HK-2 (cell line): ENCODE results near the gene KCNH6.

Source experiments
- DNase-seq: peaks from one replicate; pipeline ENCODE4 v3.0.0-alpha.2; 2018; ENCODE audit not compliant: unreplicated experiment

Gene KCNH6

DNA sequence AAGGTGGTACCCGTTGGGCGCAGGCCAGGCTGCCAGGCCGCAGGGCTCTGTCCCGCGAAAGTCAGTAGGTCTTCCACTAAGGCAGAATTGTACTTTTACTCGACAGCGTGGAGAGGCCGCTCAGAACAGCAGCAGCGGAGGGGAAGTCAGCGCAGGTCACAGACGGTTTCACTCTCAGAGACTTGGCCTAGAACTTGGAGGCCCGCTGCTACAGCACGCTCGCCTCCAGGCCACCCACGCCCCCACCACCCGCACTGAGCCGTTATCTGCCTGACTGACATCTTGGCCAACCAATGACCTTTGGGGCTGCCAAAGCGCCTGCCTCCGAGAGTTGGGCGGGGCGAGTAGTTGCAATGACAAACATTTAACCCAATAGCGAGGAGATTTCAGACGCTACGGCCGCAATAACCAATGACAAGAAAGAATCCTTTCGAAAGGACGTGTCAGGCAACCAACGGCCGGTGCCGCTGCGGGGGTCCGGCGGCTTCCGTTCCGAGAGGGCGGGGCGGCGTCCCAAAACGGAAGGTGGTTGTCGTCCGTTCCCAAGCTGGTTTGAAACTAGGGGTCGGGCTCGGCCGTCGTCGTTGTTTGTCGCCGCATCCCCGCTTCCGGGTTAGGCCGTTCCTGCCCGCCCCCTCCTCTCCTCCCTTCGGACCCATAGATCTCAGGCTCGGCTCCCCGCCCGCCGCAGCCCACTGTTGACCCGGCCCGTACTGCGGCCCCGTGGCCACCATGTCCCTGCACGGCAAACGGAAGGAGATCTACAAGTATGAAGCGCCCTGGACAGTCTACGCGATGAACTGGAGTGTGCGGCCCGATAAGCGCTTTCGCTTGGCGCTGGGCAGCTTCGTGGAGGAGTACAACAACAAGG lies 27.0 kb downstream of the KCNH6 start, which contains the start of gene DCAF7:
Gene DCAF7, plus strand, starts transcription at position 532 of the 871 bp plus-strand sequence. Its CDS starts 201 bp downstream, at position 733.
- DNase-seq: peak; percentile 100

DNA sequence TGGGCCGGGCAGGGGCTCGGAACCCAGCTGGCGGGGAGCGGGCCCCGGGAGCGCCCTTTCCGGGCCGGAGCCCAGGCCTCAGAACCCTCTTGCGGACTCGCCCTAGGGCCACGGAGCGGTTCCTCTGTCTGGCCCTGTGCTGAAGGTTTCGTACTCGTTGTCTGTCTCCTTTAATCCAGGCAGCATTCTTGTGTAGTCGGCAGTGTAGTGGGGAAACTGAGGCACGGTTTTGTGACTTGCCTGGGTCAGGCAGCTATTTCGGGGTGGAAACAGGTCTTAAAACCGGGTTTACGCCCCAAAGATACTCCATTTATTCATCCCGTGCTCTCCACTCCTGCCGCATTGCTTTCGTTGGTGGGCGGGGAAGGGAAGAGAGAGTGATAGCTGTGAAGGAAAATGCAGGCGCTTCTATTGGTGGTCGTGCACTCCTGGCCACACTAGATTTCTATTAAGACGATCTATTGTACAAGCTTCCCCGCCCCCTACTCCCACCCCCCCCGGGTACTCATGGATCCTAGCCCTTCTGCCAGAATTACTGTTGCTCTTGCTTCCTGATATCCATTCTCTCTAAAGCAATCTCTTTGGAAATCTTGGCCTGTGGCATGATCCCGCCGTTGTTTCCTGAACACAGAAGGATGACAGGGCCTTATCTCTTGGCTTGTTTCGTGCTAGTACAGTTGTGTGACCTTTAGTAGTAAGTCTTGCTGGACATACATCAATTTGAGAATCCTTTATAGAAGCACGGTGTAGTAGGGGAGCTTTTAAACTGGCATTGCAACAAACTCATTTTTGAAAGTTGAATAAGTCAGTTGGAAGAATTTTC lies 27.9 kb downstream of the KCNH6 start:
- DNase-seq: peak; percentile 50

GRCh38 chr17:63552211-63552610 lies 29.1 kb downstream of the KCNH6 start:
- DNase-seq: no peak

- no peak for DNase-seq
These were observed 32.5 kb downstream of the KCNH6 start for GRCh38 chr17:63555500-63556156.

DNA sequence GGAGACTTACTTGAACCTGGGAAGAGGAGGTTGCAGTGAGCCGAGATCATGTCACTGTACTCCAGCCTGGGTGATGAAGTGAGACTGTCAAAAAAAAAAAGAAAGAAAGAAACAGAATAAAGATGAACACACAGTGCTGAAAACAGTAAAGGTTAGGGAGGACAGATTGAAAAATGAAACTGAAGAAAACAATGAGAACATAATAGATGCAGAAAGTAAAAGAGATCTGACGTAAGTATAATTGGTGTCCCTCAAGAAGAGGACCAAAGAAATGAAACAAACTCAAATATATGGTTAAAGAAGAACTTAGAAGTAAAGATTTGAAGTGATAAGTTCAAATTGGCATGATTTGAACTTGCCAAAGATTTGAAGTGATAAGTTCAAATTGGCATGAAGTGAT lies 34.3 kb downstream of the KCNH6 start:
- DNase-seq: no peak

DNA sequence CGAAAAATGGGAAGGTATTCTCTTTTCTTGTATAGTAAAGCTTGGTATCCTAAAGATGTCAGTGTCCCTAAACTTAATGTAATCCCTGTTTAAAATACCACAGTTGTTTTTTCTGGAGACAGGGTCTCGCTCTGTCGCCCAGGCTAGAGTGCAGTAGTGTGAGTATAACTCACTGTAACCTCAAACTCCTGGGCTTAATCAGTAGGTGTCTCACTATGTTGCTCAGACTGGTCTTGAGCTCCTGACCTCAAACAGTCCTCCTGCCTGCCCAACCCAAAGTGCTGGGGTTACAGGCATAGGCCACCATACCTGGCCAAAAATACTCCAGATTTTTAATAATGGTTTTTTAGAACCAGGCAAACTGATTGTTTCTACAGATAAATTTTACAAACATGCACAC lies 35.3 kb downstream of the KCNH6 start:
- DNase-seq: no peak

- DNase-seq: no peak
These were observed 38.7 kb downstream of the KCNH6 start for GRCh38 chr17:63561819-63562218.

GRCh38 chr17:63563339-63563738 lies 40.2 kb downstream of the KCNH6 start:
- DNase-seq: no peak

GRCh38 chr17:63564562-63564961 lies 41.4 kb downstream of the KCNH6 start:
- no peak for DNase-seq

DNA sequence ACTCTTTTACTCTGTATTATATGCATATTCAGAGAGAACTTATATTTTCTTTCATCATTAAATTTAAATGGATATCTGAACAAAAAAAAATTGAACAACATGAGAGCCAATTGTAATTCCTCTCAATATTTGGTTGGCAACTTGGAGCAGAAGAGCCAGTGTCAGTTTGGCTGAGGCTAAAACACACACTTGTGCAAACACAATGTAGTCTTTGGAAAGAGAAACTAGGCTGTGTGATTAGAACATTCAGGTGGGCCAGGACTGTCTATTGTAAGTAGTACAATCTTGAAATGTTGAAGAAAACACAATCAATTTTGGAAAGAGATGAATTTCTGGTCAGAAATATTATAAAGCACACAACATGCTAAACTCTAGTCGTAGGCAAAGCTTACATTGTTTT lies 44.1 kb downstream of the KCNH6 start:
- no peak for DNase-seq

DNA sequence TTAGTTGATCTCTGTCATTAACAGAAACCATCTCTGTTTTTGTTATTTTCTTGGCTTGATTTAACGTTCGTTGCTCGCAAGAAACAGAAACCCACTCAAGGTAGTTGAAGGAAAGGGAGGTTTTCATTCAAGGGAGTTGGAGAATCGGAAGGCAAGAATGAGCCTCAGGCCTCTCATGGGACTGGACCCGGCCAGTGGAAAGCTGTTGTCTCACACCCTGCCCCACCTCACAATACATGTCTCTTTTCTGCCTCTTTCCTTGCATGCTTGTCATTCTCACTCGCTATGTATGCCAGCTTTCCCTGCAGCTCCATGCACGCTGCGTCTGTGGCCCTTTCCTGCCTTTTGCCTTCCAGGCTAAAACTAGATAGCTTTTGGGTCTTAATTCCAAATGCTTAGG lies 45.4 kb downstream of the KCNH6 start:
- no peak for DNase-seq

DNA sequence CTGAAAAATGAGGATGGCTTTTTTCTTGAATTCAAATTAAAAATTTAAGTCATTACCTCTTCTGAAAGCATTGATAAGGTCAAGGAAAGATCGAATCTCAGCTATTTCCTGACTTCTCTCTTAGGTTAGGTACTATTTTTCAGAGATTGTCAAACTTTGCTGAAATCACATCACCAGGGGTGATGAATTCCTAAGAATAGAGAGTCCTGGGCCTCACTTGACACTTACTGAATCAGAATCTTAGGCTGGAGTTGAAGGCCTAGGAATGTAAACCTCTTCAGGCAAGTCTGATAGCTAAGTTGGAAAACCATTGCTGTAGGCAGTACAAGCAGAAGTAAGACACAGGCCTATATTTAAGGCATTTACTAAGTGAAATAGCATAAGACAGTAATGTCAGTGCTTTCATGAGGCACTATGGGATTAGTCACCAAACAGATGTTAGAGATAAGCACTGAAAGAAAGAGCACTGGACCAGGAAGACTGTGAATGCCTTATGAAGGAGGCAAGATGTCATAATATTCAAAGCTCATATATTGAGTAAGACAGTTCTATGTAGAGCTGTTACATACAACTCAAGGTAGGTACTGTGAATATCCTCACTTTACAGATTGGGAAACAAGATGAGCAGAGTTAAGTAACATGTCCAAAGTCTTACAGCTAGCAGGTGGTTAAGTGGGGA lies 48.6 kb downstream of the KCNH6 start:
- no peak for DNase-seq

GRCh38 chr17:63573634-63574033 lies 50.5 kb downstream of the KCNH6 start:
- no peak for DNase-seq

GRCh38 chr17:63578027-63578768 lies 55.0 kb downstream of the KCNH6 start:
- no peak for DNase-seq

DNA sequence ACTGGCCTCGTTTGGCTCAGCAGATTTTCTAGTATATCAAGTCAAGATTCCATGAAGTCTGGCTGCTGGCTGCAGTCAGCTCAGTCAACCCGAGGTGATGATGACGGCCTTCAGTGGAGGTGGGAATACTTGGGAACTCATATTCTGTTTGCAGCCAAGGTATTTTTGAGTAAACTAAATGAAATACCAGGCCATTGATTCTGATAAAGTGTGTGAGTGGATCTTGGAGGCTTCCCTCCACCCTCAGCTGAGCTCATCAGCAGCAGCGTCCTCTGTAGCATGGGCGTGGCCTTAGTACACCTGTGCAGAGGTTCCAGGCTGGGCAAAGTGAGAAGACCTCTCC lies 55.6 kb downstream of the KCNH6 start:
- DNase-seq: no peak

DNA sequence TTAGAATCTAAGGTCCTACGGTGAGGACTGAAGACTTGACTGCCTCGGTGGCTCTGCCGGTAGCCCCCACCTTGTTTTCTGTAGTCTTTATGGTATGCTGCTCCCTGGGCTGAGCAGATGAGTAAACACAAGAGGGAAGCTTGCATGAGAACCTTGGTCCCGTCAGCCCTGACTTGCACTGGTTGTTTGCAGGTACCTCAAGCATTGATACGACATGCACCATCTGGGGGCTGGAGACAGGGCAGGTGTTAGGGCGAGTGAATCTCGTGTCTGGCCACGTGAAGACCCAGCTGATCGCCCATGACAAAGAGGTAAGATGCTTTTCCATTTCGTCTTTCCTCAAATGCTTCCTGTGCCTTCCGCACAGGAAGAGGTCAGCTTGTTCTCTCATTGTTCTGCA lies 56.5 kb downstream of the KCNH6 start:
- no peak for DNase-seq

GRCh38 chr17:63587770-63588169 lies 64.6 kb downstream of the KCNH6 start:
- no peak for DNase-seq

DNA sequence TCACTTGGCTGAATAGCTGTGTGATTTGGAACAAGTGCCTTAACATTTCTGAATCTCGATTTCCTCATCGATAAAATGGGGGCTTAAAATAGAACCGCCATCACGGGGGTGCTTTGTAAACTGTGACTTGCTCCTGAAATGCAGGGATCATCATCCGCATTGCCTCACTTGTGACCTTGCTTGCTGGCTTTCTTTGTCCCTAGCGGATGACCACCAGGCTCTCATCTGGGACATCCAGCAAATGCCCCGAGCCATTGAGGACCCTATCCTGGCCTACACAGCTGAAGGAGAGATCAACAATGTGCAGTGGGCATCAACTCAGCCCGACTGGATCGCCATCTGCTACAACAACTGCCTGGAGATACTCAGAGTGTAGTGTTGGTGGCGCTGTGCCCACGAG lies 65.6 kb downstream of the KCNH6 start:
- DNase-seq: no peak

DNA sequence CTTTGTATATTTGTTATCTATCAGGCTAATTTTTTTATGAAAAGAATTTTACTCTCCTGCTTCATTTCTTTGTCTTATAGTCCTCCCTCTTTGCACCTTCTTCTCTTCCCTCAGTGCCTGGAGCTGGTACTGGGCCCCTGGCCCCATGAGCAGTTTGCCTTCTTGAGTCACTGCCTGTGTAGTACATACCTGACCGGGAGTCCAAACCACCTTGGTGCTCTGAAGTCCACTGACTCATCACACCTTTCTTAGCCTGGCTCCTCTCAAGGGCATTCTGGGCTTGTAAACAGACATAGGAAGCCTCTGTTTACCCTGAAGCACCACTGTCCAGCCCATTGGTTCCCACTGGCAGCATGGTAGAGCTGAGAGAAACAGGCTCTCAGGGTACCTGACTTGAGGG lies 66.5 kb downstream of the KCNH6 start:
- no peak for DNase-seq

DNA sequence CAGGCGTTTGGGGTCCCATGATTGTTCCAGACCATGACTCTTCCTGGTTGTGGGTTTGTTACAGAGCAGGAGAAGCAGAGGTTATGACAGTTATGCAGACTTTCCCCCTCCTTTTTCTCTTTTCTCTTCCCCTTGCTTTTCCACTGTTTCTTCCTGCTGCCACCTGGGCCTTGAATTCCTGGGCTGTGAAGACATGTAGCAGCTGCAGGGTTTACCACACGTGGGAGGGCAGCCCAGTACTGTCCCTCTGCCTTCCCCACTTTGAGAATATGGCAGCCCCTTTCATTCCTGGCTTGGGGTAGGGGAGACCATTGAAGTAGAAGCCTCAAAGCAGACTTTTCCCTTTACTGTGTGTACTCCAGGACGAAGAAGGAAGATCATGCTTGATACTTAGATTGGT lies 69.6 kb downstream of the KCNH6 start:
- DNase-seq: no peak

DNA sequence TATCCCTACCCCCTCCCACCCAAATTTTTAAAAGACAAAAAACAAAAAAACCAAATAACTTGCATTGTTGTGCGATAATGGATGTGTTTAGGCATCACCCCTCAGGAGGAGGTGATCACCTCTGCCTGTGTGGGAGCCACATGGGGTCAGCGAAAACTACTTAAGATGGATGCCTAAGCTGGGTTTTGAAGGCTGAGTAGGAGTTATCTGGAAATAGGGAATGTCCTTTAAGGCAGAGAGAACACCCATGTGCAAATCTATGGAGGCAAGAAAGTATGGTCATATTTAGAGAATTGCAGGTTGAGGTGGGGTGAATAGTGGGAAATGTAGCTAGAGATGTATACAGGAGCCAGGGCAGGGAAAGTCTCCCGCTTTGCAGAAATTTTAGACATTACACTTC lies 72.0 kb downstream of the KCNH6 start:
- no peak for DNase-seq
